ENCODE results near the gene MYH3. TPM values are rescaled to one million over a fixed set of nuclear protein-coding genes. Genes with fewer than 3 reads are reported as not detected.

The MYH3 gene
- total and polyA plus RNA-seq, 5 experiments from 2014 or later = 0.39 to 16.0 (median 1.1) TPM

DNA sequence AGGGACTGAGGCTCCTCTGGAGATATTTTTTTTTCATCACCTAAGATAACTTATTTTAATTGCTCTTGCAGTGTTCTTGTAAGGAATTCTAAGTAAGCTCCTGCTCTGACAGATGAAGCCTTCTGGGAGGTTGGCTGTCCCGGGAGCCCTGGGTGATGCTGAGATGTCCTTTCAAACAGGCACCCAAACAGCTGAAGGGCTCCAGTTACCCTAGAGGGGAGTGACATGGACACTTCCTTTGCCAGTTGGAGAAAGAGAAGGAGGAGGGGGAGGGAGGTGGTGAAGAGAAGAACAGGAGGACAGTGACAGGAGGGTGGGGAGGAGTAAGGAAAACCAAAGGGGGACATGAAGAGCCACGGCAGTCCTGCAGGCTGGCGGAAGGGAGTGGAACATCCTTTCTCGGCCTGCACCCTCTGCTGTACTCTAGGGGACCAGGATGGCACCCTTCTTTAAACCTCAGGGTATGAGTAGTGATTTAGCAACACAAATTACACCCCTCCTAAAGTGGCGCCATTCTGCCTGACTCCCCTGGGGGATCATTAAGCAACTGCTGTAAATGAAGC is 51.8 kb downstream of the MYH3 start:
- ATAC-seq = no peak
- peaks cover 4 to 22% (median 8%) of the 10 kb centered on the region in 5 donors for H3K27me3 Mint-ChIP-seq
- H3K4me1 Mint-ChIP-seq = no peaks in the 10 kb centered on the region
- H3K9me3 Mint-ChIP-seq = no peaks in the 10 kb centered on the region
- POLR2A ChIA-PET = no interaction called here
- H3K4me3 Mint-ChIP-seq = no peak overlapping the region
- no peak for DNase-seq
- H3K36me3 Mint-ChIP-seq = no peaks in the 10 kb centered on the region
- H3K27ac Mint-ChIP-seq = no peak overlapping the region

DNA sequence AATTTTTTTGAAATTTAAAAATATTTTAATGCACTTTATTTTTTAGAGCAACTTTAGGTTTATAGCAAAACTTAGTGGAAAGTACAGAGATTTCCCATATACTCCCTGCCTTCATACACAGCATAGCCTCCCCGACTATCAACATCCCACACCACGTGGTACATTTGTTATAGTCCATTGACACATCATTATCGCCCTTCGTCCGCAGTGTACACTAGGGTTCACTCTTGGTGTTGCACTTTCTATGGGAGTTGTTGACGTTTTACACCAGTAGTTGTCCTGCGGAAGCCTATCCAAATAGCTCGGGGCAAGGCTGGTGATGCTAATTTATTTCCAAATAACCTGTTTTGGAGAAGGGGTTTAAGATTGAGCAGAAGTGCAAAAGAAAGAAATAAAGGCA is 52.6 kb downstream of the MYH3 start:
- Mint-ChIP-seq H3K4me3 (no peak overlapping the region), H3K27ac (no peak overlapping the region), H3K27me3 (peaks cover 2 to 30% (median 10%) of the 10 kb centered on the region in 5 donors), H3K4me1 (no peaks in the 10 kb centered on the region), H3K36me3 (no peaks in the 10 kb centered on the region), H3K9me3 (no peaks in the 10 kb centered on the region)
- POLR2A ChIA-PET = no interaction called here
- no peak for ATAC-seq
- no peak for DNase-seq

- POLR2A ChIA-PET = no interaction called here
- Mint-ChIP-seq H3K27ac (no peak overlapping the region), H3K4me3 (no peak overlapping the region), H3K27me3 (peaks cover 2 to 31% (median 8%) of the 10 kb centered on the region in 5 donors), H3K9me3 (no peaks in the 10 kb centered on the region), H3K36me3 (no peaks in the 10 kb centered on the region), H3K4me1 (no peaks in the 10 kb centered on the region)
- DNase-seq = no peak
- no peak for ATAC-seq
Observed at GRCh38 chr17:10603931-10604330, 53.2 kb downstream of the MYH3 start.

GRCh38 chr17:10600571-10600970 is 56.5 kb downstream of the MYH3 start:
- Mint-ChIP-seq H3K27me3 (peaks cover 7 to 43% (median 18%) of the 10 kb centered on the region in 5 donors), H3K4me1 (no peaks in the 10 kb centered on the region), H3K4me3 (no peak overlapping the region), H3K36me3 (no peaks in the 10 kb centered on the region), H3K9me3 (no peaks in the 10 kb centered on the region), H3K27ac (no peak overlapping the region)
- POLR2A ChIA-PET = no interaction called here
- ATAC-seq = no peak
- DNase-seq = no peak

GRCh38 chr17:10598621-10599020 is 58.5 kb downstream of the MYH3 start:
- ATAC-seq = no peak

GRCh38 chr17:10589553-10590145 is 67.5 kb downstream of the MYH3 start:
- no peak for DNase-seq
- no peak overlapping the region for H3K27ac Mint-ChIP-seq

More at GRCh38 chr17:10598621-10599020, 58.5 kb downstream of the MYH3 start:
- H3K36me3 Mint-ChIP-seq = no peaks in the 10 kb centered on the region
- H3K9me3 Mint-ChIP-seq = no peaks in the 10 kb centered on the region
- peaks cover 16 to 60% (median 30%) of the 10 kb centered on the region in 5 donors for H3K27me3 Mint-ChIP-seq
- no peak for DNase-seq
- POLR2A ChIA-PET = no interaction called here
- no peaks in the 10 kb centered on the region for H3K4me1 Mint-ChIP-seq
- H3K27ac Mint-ChIP-seq = no peak overlapping the region
- no peak overlapping the region for H3K4me3 Mint-ChIP-seq

GRCh38 chr17:10585529-10585928 is 71.6 kb downstream of the MYH3 start:
- POLR2A ChIA-PET = no interaction called here
- peaks cover 17 to 43% (median 22%) of the 10 kb centered on the region in 5 donors for H3K27me3 Mint-ChIP-seq
- H3K4me3 Mint-ChIP-seq = no peak overlapping the region
- no peaks in the 10 kb centered on the region for H3K9me3 Mint-ChIP-seq
- DNase-seq (no peak), ATAC-seq (no peak)
- H3K27ac Mint-ChIP-seq = no peak overlapping the region
- H3K36me3 Mint-ChIP-seq = no peaks in the 10 kb centered on the region
- no peaks in the 10 kb centered on the region for H3K4me1 Mint-ChIP-seq

More at GRCh38 chr17:10589553-10590145, 67.5 kb downstream of the MYH3 start:
- no peak for ATAC-seq
- Mint-ChIP-seq H3K9me3 (no peaks in the 10 kb centered on the region), H3K4me3 (no peak overlapping the region), H3K36me3 (no peaks in the 10 kb centered on the region), H3K4me1 (no peaks in the 10 kb centered on the region), H3K27me3 (peaks cover 19 to 49% (median 24%) of the 10 kb centered on the region in 5 donors)
- POLR2A ChIA-PET = no interaction called here

DNA sequence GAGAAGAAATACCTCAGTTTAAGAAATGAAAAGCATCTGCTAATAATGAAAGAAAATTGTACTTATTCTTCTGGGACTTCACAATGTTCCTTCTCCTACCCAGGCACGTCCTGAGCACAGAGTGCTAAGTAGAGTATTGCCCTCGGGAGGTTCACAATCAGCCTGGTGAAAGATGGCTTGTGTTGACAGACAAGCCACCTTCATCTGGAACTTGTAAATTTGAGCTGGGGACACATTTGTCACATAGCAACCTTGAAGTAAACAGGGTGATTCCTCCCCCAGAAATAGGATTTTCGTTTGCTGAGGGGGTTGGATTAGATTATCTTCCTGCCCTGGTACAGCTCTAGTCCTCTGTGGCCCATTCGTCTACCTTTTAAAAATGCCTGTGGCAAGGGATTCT is 73.3 kb downstream of the MYH3 start:
- Mint-ChIP-seq H3K4me1 (no peaks in the 10 kb centered on the region), H3K27me3 (peaks cover 14 to 28% (median 17%) of the 10 kb centered on the region in 5 donors), H3K9me3 (no peaks in the 10 kb centered on the region), H3K27ac (peak overlapping the region in 2 of 10 donors; percentile 12 to 25), H3K36me3 (no peaks in the 10 kb centered on the region), H3K4me3 (no peak overlapping the region)
- POLR2A ChIA-PET = no interaction called here
- no peak for ATAC-seq
- no peak for DNase-seq

- Mint-ChIP-seq H3K9me3 (no peaks in the 10 kb centered on the region), H3K27me3 (peaks cover 5 to 23% (median 17%) of the 10 kb centered on the region in 5 donors), H3K4me3 (no peak overlapping the region), H3K27ac (no peak overlapping the region), H3K36me3 (no peaks in the 10 kb centered on the region), H3K4me1 (no peaks in the 10 kb centered on the region)
- no peak for DNase-seq
- ATAC-seq = no peak
- POLR2A ChIA-PET = no interaction called here
Observed at GRCh38 chr17:10579270-10579669, 77.8 kb downstream of the MYH3 start.

Other genes with a start within 250 kb of the MYH3 start
- not detected for gene MYH8, start 235.4 kb downstream of the MYH3 start, total RNA-seq
- not detected for gene MYH8, start 235.4 kb downstream of the MYH3 start, polyA plus RNA-seq
- gene MYH4, start 187.8 kb downstream of the MYH3 start, total RNA-seq = not detected
- not detected for gene MYH4, start 187.8 kb downstream of the MYH3 start, polyA plus RNA-seq
- not detected for gene MYH1, start 138.8 kb downstream of the MYH3 start, total RNA-seq
- gene MYH1, start 138.8 kb downstream of the MYH3 start, polyA plus RNA-seq = not detected
- not detected for gene MYH2, start 107.7 kb downstream of the MYH3 start, total RNA-seq
- gene MYH2, start 107.7 kb downstream of the MYH3 start, polyA plus RNA-seq = not detected
- 10 to 100 TPM; 31.7 to 38.7 TPM for gene SCO1, start 40.2 kb upstream of the MYH3 start, total RNA-seq
- 10 to 100 TPM; 15.7 to 17.5 (median 15.9) TPM for gene SCO1, start 40.2 kb upstream of the MYH3 start, polyA plus RNA-seq
- gene ADPRM, start 40.3 kb upstream of the MYH3 start, total RNA-seq = 10 to 100 TPM; 76.7 to 80.2 TPM
- gene ADPRM, start 40.3 kb upstream of the MYH3 start, polyA plus RNA-seq = 10 to 100 TPM; 69.4 to 91.5 (median 74.2) TPM
- gene TMEM220, start 72.7 kb upstream of the MYH3 start, total RNA-seq = 10 to 100 TPM in 1 of 2 experiments, 1 to 10 TPM in 1; 8.9 to 13.8 TPM
- 10 to 100 TPM in 2 of 3 donors, 1 to 10 TPM in 1; 8.8 to 19.0 (median 11.5) TPM for gene TMEM220, start 72.7 kb upstream of the MYH3 start, polyA plus RNA-seq
- gene TMEM238L, start 146.8 kb upstream of the MYH3 start, total RNA-seq = not detected
- under 1 TPM in 1 of 3 donors, not detected in 2; 0.65 TPM for gene TMEM238L, start 146.8 kb upstream of the MYH3 start, polyA plus RNA-seq
- not detected for gene PIRT, start 180.8 kb upstream of the MYH3 start, total RNA-seq
- not detected for gene PIRT, start 180.8 kb upstream of the MYH3 start, polyA plus RNA-seq